GM21786 (cell line): Measurements from ENCODE around the gene DKC1.
A peak's percentile ranks its signal among the peaks of the same experiment; 100 is the strongest.

Experiments
- ATAC-seq: cut with Tn5 transposase; IDR thresholded peaks from one replicate; pipeline ENCODE4 v1.9.1; 2021; ENCODE audit not compliant: unreplicated experiment

Gene DKC1

GRCh38 chrX:154762537-154763296 is at the start of gene DKC1:
TSS of gene DKC1 (plus strand) at chrX:154762864. CDS start at chrX:154762966, 102 bp downstream.
- peak; percentile 82 for ATAC-seq

DNA sequence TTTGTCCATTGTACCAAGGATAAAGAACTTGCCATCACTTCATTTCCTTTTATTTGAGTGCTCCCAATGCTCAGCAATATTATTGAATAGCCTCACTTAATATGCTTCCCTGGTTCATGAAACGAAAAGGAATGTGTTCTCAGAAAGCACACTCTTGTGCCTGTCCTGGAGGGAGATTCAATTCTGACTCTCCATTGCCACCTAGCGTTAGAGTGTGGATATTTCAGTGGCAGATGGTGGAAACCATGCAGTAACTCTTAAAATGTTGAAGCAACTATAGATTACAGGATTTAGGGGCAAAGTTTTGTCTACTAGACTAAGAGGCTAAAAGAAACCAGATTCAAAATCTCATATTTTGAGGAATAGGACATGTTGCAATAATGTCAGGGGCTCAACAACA is 47.7 kb upstream of the DKC1 start:
- peak; percentile 48 for ATAC-seq

GRCh38 chrX:154715825-154716224 is 46.8 kb upstream of the DKC1 start:
- no peak for ATAC-seq

DNA sequence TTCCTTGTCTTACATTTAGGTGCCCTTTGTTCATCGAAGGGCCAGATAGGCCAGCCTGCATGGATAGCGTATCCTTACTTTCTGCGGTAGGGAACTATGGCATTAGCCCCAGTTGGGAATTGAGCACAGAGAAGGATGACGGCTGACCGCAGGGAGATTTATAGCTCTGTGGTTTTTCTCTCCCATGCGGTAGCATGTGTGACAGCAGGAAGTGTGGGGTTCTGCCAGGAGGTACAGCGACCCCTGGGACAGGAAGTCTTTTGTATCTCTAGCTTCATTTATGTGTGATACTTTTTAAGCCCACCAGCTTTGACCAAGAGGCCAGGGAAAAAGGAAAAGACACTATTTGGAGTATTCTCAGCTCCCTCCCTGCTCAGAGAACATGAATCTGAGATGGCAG is 44.8 kb upstream of the DKC1 start:
- no peak for ATAC-seq

DNA sequence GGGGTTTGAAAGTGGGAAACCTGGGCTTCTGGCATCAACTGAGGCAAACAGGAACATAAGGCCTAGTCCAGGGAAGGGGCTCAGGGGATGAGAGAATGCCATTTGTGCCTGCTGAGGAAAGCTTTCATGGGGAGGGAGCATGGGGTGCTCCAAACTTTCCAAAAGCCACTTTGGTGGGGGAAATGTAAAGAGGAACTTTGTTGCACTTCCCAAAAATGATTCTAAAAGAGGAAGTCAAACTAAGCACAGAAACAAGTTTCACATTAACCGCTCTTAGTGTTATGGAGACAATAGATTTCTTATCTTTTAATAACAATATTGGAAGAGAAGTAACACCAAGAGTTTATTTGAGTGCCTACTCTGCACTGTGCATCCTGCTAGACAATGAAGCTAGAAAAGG is 44.0 kb upstream of the DKC1 start:
- ATAC-seq = no peak

DNA sequence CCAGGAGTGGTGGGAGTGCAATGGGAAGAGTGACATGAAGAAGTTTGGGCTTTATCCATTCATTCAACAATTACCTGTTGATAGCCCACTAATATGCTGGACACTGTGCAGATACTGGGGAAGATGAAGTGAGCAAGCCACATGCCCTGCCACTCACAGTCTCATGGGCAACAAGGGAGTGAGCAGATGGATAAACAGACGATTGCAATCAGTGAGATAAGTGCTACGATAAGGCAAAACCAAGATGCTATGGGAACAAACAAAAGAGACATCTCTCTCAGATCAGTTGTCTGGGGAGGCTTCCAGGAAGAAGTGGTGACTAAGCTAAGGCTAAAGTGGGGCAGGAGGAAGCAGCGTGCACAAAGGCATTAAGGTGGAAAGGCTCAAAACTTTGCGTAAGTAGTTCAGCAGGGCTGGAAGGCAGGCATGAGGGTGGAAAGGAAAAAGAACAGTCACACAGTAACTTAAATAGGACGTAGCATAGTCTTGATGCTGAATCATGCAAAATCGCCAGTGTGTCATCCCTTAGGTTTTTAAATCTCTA is 43.5 kb upstream of the DKC1 start:
- no peak for ATAC-seq

DNA sequence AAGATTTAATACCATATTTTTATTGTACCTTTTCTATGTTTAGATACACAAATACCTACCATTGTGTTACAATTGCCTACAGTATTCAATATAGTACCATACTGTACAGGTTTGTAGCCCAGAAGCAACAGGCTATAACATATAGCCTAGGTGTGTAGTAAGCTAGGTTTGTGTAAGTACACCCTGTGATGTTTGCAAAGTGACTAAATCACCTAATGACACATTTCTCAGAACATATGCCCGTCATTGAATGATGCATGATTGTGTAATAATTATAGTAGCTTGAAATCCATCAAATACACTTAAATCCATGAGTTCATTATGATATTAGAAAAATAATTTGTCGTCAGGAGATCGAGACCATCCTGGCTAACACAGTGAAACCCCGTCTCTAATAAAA is 42.6 kb upstream of the DKC1 start:
- no peak for ATAC-seq

DNA sequence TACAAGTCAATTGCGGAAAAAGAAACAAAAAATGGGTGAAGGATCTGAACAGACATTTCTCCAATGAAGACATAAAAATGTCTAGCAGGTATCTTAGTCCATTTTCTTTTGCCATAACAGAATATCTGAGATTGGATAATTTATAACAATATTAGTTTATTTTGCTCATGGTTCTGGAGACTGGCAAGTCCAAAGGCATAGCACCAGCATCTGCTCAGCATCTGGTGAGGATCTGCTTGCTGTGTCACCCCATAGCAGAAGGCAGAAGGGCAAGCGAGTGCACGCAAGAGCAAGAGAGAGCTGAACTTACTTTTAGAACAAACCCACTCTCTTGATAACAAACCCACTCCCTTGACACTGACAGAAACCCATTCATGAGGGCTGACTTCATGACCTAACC is 41.5 kb upstream of the DKC1 start:
- ATAC-seq = no peak

DNA sequence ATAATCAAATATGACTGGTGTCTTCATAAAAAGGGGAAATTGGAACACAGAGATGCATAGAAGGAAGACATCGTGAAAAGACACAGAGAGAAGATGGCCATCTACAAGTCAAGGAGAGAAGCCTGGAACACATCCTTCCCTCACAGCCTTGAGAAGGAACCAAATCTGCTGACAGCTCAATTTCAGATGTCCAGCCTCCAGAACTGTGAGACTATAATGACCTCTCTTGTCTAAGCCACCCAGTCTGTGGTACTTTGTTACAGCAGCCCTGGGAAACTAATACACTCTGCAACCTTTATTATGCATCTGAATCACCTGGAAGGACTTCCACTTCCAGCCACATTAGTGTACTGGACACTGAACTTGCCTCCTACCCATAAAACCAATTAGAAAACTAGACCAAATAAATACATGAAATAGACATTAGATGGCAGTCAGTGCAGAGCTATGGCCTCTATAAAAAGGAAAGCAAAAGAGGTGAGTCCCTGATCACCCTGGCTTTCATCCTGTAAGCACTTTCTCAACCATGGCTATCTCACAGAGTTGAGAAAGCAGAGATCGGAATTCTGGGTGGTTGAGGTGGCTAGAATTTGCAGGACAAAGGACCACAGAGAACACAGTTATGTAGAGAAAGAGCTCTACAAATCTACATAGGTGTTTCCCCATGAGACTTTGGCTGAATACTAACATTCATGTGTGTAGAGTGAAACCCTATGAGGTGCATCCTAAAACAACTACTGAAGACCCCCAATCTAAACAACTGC is 37.5 kb upstream of the DKC1 start:
- peak; percentile 60 for ATAC-seq

DNA sequence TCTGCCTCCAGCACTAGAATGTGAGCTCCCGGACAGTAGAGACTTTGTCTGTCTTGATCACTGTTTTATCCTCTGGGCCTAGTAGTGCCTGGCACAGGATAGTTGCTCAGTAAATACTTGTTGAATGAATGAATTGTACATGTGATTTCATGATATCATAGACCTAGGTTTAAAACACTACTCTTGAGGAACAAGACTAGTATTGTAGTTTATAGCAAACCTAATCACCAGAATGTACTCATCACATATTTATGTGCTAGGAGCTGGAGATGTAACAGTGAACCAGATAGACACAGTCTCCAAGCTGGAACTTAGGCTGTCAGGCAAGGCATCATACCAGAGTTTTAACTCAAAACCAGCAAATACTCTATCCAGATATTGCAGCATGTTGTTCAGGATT is 35.2 kb upstream of the DKC1 start:
- ATAC-seq = no peak

GRCh38 chrX:154727871-154728270 is 34.8 kb upstream of the DKC1 start:
- ATAC-seq = no peak

GRCh38 chrX:154728431-154729190 is 34.1 kb upstream of the DKC1 start:
- ATAC-seq = no peak

DNA sequence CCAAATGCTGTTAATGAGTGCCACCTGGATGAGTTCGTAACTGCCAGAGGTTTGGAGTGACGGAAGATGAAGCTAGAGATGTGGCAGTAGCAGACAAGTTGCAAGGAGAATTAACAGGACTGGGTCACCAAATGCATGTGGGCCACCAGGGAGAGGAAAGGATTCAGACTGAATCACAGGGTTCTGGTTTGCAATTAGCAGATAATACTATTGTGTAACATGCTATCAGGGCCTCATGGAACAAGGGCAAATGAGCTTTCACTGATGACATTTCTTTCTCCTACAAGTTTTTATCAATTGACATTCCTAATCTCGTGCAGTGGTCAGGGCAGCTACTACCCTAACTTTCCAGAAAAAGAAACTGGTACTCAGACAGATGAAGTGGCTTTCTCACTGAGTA is 33.2 kb upstream of the DKC1 start:
- ATAC-seq = no peak

DNA sequence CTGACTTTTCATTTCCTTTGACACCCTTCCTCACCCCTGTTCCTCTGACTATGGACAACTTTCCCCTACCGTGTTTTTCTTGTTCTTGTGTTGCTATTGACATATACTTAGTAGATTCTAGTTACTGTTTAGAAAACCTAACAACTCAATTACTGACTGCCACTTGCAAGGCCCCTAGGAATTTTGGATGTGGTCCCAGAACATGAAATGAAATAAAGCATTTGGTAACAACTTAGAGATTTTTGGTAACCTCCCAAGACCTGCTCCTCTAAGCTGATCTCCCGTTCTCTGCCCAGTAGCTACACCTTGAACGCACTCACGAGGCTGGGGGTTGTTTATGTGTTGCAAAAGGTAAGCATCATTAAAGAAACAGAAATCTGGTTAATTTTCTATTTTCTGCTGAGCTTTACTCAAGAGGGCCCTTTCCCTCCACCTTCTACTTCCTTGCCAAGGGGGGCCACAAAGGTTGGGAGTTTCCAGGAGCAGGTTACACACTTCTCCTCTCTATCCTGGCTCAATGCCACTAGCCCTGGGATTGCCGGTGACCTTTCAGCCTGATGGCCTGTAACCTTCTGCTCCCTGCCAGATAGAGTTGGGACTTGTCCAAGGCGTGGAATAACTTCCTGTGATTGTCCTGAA is 32.3 kb upstream of the DKC1 start:
- ATAC-seq = no peak

- ATAC-seq = no peak
These were observed 31.5 kb upstream of the DKC1 start for GRCh38 chrX:154731184-154731583.

GRCh38 chrX:154731881-154732280 is 30.8 kb upstream of the DKC1 start:
- no peak for ATAC-seq

- no peak for ATAC-seq
These were observed 30.1 kb upstream of the DKC1 start for GRCh38 chrX:154732421-154733065.

- no peak for ATAC-seq
These were observed 29.6 kb upstream of the DKC1 start for GRCh38 chrX:154733066-154733425.

- ATAC-seq = peak; percentile 41
These were observed 28.4 kb upstream of the DKC1 start for GRCh38 chrX:154734061-154734781.
